Panc1 (cell line): ENCODE results near the gene SIK2.

Experiments used
- CTCF ChIP-seq: fragments of 450-650 bp; IDR thresholded peaks from 2 replicates; pipeline ENCODE4 v1.5.1; 2017; ENCODE audit warnings: mild to moderate bottlenecking
- REST ChIP-seq, 2 experiments: IDR thresholded peaks; 2 replicates each; pipeline ENCODE4 v1.6.1; 2011 to 2012; ENCODE audit warnings: low read depth in 2 of 2, control low read depth in 1 of 2, low read length in 1 of 2, mild to moderate bottlenecking in 1 of 2, moderate library complexity in 1 of 2; ENCODE audit not compliant: insufficient read depth in 1 of 2

GRCh38 chr11:111560800-111561199, 41.4 kb upstream of the SIK2 start:
- TF ChIP-seq CTCF: no peak
- TF ChIP-seq REST (IDR thresholded peaks at IDR 0.05; ENCODE audit: insufficient read depth in 1 of 2, low read depth in 2 of 2, low read length in 1 of 2): no peak
